Breast epithelium (tissue), 3 donors: Measurements from ENCODE around the gene SRC.

ENCODE experiments used
- POLR2A ChIP-seq: fragments of 450-650 bp; IDR thresholded peaks from one replicate; pipeline ENCODE4 v1.6.1; 2016; ENCODE audit warnings: antibody characterized with exemption, mild to moderate bottlenecking, moderate library complexity
- TF ChIP-seq, protein P1 (sequence below), 3 donors: fragments of 450-650 bp; IDR thresholded peaks; one replicate each; pipeline ENCODE4 v1.5.1; 2016 to 2017; ENCODE audit warnings: antibody characterized with exemption in 3 of 3, mild to moderate bottlenecking in 3 of 3, moderate library complexity in 3 of 3

DNA sequence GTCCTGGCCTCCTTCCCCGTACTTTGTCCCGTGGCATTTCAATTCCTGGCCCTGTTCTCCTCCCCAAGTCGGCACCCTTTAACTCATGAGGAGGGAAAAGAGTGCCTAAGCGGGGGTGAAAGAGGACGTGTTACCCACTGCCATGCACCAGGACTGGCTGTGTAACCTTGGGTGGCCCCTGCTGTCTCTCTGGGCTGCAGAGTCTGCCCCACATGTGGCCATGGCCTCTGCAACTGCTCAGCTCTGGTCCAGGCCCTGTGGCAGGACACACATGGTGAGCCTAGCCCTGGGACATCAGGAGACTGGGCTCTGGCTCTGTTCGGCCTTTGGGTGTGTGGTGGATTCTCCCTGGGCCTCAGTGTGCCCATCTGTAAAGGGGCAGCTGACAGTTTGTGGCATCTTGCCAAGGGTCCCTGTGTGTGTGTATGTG, 58.5 kb downstream of the SRC start:
- no peak for TF ChIP-seq POLR2A
- TF ChIP-seq, protein P1, sequence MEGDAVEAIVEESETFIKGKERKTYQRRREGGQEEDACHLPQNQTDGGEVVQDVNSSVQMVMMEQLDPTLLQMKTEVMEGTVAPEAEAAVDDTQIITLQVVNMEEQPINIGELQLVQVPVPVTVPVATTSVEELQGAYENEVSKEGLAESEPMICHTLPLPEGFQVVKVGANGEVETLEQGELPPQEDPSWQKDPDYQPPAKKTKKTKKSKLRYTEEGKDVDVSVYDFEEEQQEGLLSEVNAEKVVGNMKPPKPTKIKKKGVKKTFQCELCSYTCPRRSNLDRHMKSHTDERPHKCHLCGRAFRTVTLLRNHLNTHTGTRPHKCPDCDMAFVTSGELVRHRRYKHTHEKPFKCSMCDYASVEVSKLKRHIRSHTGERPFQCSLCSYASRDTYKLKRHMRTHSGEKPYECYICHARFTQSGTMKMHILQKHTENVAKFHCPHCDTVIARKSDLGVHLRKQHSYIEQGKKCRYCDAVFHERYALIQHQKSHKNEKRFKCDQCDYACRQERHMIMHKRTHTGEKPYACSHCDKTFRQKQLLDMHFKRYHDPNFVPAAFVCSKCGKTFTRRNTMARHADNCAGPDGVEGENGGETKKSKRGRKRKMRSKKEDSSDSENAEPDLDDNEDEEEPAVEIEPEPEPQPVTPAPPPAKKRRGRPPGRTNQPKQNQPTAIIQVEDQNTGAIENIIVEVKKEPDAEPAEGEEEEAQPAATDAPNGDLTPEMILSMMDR (IDR thresholded peaks at IDR 0.05): no peak
